Hippocampal formation (tissue), 2 donors: ENCODE measurements around the gene NOXA1.
"Not testable (repeated sequence)": the region's sequence is repeated elsewhere in the genome, so short reads cannot be mapped to it uniquely, and the experiment has no call there.

Experiments used
- DNase-seq, 2 donors: peaks; one replicate each; lab custom pipeline; 2025; lab: John Stamatoyannopoulos, UW

Gene NOXA1

GRCh38 chr9:137404961-137405567 lies 18.1 kb upstream of the NOXA1 start:
- DNase-seq: no peak

GRCh38 chr9:137405677-137406081 lies 17.5 kb upstream of the NOXA1 start:
- DNase-seq: no peak

- no peak for DNase-seq
These were observed 17.0 kb upstream of the NOXA1 start for GRCh38 chr9:137406085-137406760.

- DNase-seq: peak in 1 of 2 donors; percentile 36
These were observed 16.2 kb upstream of the NOXA1 start for GRCh38 chr9:137406876-137407589.

DNA sequence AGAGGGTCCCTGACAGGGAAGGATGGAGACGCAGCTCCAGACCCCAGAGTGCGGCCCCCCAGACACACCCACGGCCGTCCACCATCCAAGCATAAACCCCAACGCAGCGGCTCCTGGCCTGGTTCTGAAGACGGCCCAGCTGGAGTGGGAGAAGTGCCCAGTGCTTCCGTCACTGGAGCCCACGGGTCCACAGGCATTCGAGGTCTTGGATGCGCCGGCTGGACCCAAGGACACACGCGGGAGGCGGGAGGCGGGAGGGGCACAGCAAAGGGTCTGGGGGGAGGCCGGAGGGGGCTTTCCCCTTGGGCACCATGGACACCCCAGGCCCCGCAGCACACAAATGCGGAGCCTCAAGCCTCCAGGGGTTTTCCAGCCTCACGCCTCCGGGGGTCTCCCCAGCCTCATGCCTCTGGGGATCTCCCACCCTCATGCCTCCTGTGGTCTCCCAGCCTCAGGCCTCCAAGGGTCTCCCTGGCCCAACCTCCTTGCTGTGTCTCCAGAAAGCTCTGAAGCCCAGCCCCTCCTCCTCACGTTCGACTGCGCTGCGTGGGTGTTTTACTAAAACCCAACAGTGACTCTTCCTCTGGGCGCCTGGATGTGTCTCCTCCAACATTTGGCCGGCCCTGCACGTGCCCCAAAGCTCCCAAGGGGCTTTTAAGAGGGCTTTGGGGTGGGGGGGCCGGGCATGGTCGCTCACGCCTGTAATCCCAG lies 15.4 kb upstream of the NOXA1 start:
- DNase-seq: no peak

DNA sequence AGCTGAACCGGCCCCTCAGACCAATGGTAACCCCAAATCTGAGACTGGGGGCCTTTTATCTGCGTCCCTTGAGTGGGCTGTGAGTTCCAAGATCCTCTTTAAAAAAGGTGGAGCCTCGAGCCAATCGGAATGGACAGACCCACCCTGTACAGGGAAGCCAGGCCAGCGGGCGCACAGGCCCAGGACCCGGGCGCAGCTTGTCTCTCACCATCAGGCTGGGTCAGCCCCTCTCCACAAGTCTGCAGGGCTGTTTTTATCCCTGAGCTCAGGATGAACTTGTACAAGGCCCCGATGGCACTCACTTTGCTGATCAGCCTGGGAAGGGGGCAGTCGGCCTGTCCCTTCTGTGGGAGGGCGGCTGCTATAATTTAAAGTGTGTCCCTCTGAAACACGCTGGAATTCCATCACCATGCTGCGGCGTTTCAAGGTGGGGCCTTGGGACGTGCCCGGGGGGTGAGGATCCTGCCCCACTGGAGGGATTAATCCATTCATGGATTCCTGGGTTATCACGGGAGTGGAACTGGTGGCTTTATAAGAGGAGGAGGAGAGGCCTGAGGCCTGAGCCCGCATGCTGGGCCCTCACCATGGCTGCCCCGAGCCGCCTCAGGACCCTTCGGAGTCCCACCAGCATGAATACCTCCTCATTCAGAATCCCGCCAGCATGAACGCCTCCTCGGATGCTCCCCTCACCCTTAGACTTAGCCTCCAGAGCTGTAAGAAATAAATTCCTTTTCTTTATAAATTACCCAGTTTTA lies 14.4 kb upstream of the NOXA1 start:
- DNase-seq: no peak

GRCh38 chr9:137409515-137409914 lies 13.7 kb upstream of the NOXA1 start:
- no peak for DNase-seq

GRCh38 chr9:137410236-137410890 lies 12.8 kb upstream of the NOXA1 start:
- not testable (repeated sequence) for DNase-seq

- DNase-seq: no peak
These were observed 12.3 kb upstream of the NOXA1 start for GRCh38 chr9:137410891-137411249.

DNA sequence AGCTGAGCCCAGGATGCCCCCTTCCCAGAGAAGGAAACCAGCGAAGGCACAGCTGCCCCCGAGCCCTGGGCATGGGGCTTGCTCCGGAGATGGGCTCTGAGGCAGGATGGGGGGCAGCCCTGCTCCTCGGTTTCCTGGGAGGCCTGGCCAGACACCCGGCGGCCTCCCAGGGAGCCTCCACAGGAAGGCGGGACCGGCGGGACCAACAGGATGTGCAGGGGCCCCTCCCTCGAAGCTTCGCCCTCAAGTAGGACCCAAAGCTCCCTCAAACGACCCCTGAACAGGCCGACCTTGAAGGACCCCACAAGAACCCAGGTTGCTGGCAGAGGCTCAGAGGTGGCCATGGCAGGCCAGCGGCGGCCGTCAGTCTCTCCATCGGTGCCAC lies 11.9 kb upstream of the NOXA1 start:
- DNase-seq: no peak

GRCh38 chr9:137411645-137412380 lies 11.4 kb upstream of the NOXA1 start:
- DNase-seq: no peak

GRCh38 chr9:137412431-137412830 lies 10.8 kb upstream of the NOXA1 start:
- no peak for DNase-seq

DNA sequence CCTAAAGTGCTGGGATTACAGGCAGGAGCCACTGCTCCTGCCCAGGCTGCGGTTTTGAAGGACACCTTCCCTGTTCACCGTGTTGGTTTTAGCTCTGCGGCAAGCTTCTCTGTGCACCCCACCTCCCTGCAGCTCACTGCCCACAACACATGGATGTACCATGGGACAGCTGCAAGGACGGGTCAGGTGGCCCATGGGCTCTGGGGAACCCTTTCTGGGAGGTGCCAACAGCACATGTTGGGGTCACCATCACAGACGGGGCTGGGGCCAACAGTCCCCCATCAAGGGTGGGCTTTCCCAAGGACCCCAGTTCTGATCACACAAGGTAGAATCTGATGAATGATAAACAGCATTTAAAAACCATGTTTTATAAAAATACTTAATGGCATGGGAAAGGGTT lies 7.7 kb upstream of the NOXA1 start:
- no peak for DNase-seq

DNA sequence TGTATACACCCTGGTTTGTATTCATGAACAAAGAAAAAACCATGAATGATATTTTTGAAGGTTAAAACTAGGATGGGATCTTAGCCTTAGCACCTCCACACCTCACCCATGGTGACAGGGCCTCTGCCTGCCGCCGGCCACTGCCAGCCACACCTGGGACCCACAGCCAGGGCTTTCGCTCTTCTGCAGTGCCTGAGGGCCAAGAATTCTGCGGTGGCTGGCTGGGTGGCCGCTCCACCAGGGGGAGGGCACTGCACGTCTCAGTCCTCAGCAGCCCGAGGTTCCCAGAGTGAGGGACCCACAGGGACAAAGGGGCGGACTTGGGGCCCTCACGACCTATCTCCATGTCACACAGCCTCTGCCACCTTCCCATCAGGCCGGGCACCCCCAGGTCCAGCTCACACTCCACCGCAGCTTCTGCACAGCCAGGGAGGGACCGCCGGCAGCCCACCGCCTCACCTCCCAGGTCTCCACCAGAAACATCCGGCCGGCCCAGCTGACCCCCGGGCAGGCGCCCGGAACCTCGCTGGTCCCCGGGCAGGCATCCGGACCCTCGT lies 7.1 kb upstream of the NOXA1 start:
- DNase-seq: no peak

DNA sequence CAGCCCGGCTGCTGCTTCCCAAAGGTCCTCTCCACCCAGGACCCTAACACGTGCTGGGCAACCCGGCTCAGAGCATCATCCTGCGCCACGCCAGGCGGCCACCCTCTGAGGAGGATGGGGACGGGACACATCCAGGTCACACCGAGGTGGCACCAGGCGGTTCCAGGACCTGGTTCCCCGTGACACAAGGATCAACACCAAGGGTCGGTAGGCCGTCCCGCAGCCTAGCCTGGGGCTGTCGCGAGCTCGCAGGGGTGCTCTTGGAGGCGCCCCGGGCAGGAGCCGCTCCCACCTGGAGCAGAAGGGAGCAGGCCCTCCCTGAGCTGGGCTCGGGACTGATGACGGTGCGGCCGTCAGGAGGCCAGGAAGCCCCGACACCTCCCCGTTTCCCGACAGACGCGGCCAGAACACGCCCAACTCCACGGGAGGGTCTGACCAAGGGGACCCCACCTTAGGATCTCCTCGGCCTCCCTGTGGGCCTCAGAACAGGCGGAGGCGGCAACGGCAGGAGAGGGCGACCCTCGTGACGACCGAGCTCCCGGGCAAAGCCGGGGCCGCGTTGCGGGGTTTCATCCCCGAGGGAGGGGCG lies 6.5 kb upstream of the NOXA1 start:
- no peak for DNase-seq

GRCh38 chr9:137417161-137418021 lies 5.8 kb upstream of the NOXA1 start:
- no peak for DNase-seq

DNA sequence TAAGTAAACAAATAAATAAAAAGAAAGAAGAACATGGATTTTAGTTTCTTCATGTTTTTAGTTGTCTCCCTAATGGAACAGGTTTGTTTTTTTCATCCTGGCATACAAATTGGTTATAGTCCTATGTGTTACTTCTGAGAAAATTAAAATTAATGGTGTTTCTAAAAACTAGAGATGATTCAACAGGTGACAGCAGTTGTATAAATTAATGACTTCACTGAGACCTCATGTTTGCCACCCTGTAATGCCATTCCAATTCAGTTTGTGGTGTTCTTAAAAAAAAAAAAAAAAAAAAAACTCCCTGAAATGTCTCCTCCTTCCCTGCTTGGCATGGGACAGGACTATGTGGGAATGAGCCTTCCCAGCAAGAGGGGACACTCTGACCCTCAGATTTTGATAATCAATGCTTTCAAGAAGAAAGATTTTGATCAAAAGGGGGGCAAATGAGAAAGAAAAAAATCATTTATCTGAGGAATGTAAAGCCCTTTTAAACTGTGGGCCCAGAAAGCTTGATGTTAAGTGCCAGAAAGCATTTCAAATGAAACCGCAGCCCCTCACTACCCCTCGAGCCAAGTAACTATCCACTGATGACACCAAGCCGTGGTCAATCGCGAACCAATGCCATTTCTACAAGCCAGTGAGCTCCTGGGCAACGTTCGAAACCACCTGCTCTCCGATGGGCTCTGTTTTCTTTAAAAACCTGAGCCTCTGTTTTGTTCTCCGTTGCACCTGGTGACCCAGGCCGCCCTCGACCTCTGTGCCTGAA lies 1.2 kb upstream of the NOXA1 start:
- DNase-seq: no peak
